Measurements from ENCODE around the gene MDM2.

MDM2 gene

GRCh38 chr12:68885381-68885780 is 77.4 kb downstream of the MDM2 start:
- no peak for DNase-seq

- no peak for DNase-seq
These were observed 78.9 kb downstream of the MDM2 start for GRCh38 chr12:68886636-68887572.

- DNase-seq: no peak
These were observed 79.7 kb downstream of the MDM2 start for GRCh38 chr12:68887641-68888040.

- no peak for DNase-seq
These were observed 80.3 kb downstream of the MDM2 start for GRCh38 chr12:68888243-68888642.

GRCh38 chr12:68890701-68891113 is 82.7 kb downstream of the MDM2 start:
- no peak for DNase-seq

GRCh38 chr12:68891141-68891540 is 83.2 kb downstream of the MDM2 start:
- no peak for DNase-seq

- DNase-seq: no peak
These were observed 85.2 kb downstream of the MDM2 start for GRCh38 chr12:68893201-68893600.

GRCh38 chr12:68893741-68894140 is 85.8 kb downstream of the MDM2 start:
- DNase-seq: no peak

- no peak for DNase-seq
These were observed 86.4 kb downstream of the MDM2 start for GRCh38 chr12:68894276-68894855.

- DNase-seq: no peak
These were observed 89.0 kb downstream of the MDM2 start for GRCh38 chr12:68896881-68897540.

- no peak for DNase-seq
These were observed 91.3 kb downstream of the MDM2 start for GRCh38 chr12:68899251-68899771.

GRCh38 chr12:68900241-68900640 is 92.3 kb downstream of the MDM2 start:
- DNase-seq: no peak

Measured in NCI-H2227 treated with DMSO at 0.1 percent for 48 hours (cell line).